OCI-LY1 (cell line): ENCODE results near the gene BRICD5.

Experiments
- H2AFZ ChIP-seq: fragments of 200-600 bp; sonication (generic), shearing (Covaris generic); 2 replicates; pipeline ENCODE4 v1.6.0; 2014; ENCODE audit warnings: antibody characterized with exemption, mild to moderate bottlenecking, low read length
- H3F3A ChIP-seq: fragments of 200-600 bp; sonication (generic), shearing (Covaris generic); 2 replicates; pipeline ENCODE4 v1.6.0; 2014; ENCODE audit warnings: mild to moderate bottlenecking, antibody characterized with exemption, low read length, moderate library complexity; ENCODE audit not compliant: insufficient read depth
- H3K27ac ChIP-seq: fragments of 200-600 bp; sonication (generic); 2 replicates; pipeline ENCODE4 v1.5.1; 2014; ENCODE audit warnings: low read length, mixed run types, mild to moderate bottlenecking, low read depth; ENCODE audit not compliant: poor library complexity, severe bottlenecking
- H3K27me3 ChIP-seq: fragments of 200-600 bp; sonication (generic); 2 replicates; pipeline ENCODE4 v1.6.0; 2014; ENCODE audit warnings: antibody characterized with exemption, mild to moderate bottlenecking, low read length, moderate library complexity; ENCODE audit not compliant: insufficient read depth
- H3K36me3 ChIP-seq: fragments of 200-600 bp; sonication (generic); 2 replicates; pipeline ENCODE4 v1.6.1; 2014; ENCODE audit warnings: mild to moderate bottlenecking, antibody characterized with exemption, low read length, moderate library complexity, mixed read lengths; ENCODE audit not compliant: insufficient read depth
- H3K4me1 ChIP-seq: fragments of 200-600 bp; sonication (generic); 2 replicates; pipeline ENCODE4 v1.5.1; 2014; ENCODE audit warnings: mild to moderate bottlenecking, low read length, moderate library complexity; ENCODE audit not compliant: insufficient read depth, severe bottlenecking
- H3K4me2 ChIP-seq: fragments of 200-600 bp; sonication (generic), shearing (Covaris generic); 2 replicates; pipeline ENCODE4 v1.6.1; 2014; ENCODE audit warnings: low read length
- H3K4me3 ChIP-seq: fragments of 200-600 bp; sonication (generic); 2 replicates; pipeline ENCODE4 v1.5.1; 2014; ENCODE audit warnings: low read length, low read depth, mild to moderate bottlenecking, mixed read lengths; ENCODE audit not compliant: poor library complexity, severe bottlenecking
- H3K79me2 ChIP-seq: fragments of 200-600 bp; shearing (Covaris generic); 2 replicates; pipeline ENCODE4 v1.6.1; 2016; ENCODE audit warnings: mixed run types, low read length, mixed read lengths; ENCODE audit not compliant: insufficient read depth
- H3K9ac ChIP-seq: fragments of 200-600 bp; sonication (generic), shearing (Covaris generic); 2 replicates; pipeline ENCODE4 v1.6.1; 2014; ENCODE audit warnings: mild to moderate bottlenecking, low read length, mixed read lengths
- H3K9me2 ChIP-seq: fragments of 200-600 bp; sonication (generic), shearing (Covaris generic); 2 replicates; pipeline ENCODE4 v1.6.1; 2014; ENCODE audit warnings: low read depth, mild to moderate bottlenecking, low read length, mixed read lengths
- H3K9me3 ChIP-seq: fragments of 200-600 bp; shearing (Covaris generic); 2 replicates; pipeline ENCODE4 v1.6.1; 2014; ENCODE audit warnings: low read length, mixed read lengths
- H4K20me1 ChIP-seq: fragments of 200-600 bp; sonication (generic), shearing (Covaris generic); 2 replicates; pipeline ENCODE4 v1.6.0; 2016; ENCODE audit warnings: mild to moderate bottlenecking, low read length; ENCODE audit not compliant: insufficient read depth
- CTCF ChIP-seq: fragments of 200-600 bp; sonication (generic), shearing (Covaris generic); IDR thresholded peaks from 2 replicates; pipeline ENCODE4 v1.5.1; 2017; ENCODE audit warnings: mild to moderate bottlenecking, antibody characterized with exemption, low read length, moderate library complexity, mixed read lengths
- EZH2 ChIP-seq: fragments of 200-600 bp; sonication (generic), shearing (Covaris generic); IDR thresholded peaks from 2 replicates; pipeline ENCODE4 v1.8.0; 2017; ENCODE audit warnings: borderline replicate concordance, mixed run types, mild to moderate bottlenecking, antibody characterized with exemption, low read length, moderate library complexity, mixed read lengths

BRICD5 gene

GRCh38 chr16:2223942-2224486 lies 13.4 kb upstream of the BRICD5 start:
- Histone ChIP-seq H2AFZ (no peak overlapping the region), H3K79me2 (peaks cover 18% of the 10 kb centered on the region)

GRCh38 chr16:2223221-2223941 lies 12.7 kb upstream of the BRICD5 start, which contains the start of gene E4F1:
TSS of gene E4F1 (plus strand) at chr16:2223591. CDS start at chr16:2223614, 23 bp downstream.
- H3K4me1 ChIP-seq, result peaks cover 21% of the 10 kb centered on the region
- H3K27me3 ChIP-seq, result no peaks in the 10 kb centered on the region
- no peaks in the 10 kb centered on the region for H3K9me2 ChIP-seq
- peaks cover 7% of the 10 kb centered on the region; the same call in 1 of the 2 replicates for H3K36me3 ChIP-seq
- H3K9me3 ChIP-seq, result no peaks in the 10 kb centered on the region
- peak within 1 kb of the TSS; percentile 96 for H3K4me3 ChIP-seq
- H3K79me2 ChIP-seq, result peaks cover 18% of the 10 kb centered on the region
- peak within 1 kb of the TSS; percentile 93 for H3K9ac ChIP-seq
- H3F3A ChIP-seq, result no peaks in the 10 kb centered on the region
- H3K27ac ChIP-seq, result peak within 1 kb of the TSS; percentile 73
- peak within 1 kb of the TSS; percentile 96 for H3K4me2 ChIP-seq
- no peak for TF ChIP-seq CTCF
- TF ChIP-seq EZH2, result no peak
- H2AFZ ChIP-seq, result no peak within 1 kb of the TSS
- H4K20me1 ChIP-seq, result no peaks in the 10 kb centered on the region

More at GRCh38 chr16:2223942-2224486, 13.4 kb upstream of the BRICD5 start:
- TF ChIP-seq EZH2 (no peak), CTCF (no peak)
- H3K36me3 ChIP-seq, result peaks cover 13% of the 10 kb centered on the region; the same call in 1 of the 2 replicates
- peak overlapping the region; percentile 93 for H3K9ac ChIP-seq
- peak overlapping the region; percentile 96 for H3K4me2 ChIP-seq
- H3K9me2 ChIP-seq, result no peaks in the 10 kb centered on the region
- peak overlapping the region; percentile 96 for H3K4me3 ChIP-seq
- H4K20me1 ChIP-seq, result no peaks in the 10 kb centered on the region
- H3K27ac ChIP-seq, result peak overlapping the region; percentile 73
- no peaks in the 10 kb centered on the region for H3F3A ChIP-seq
- H3K4me1 ChIP-seq, result peaks cover 21% of the 10 kb centered on the region
- no peaks in the 10 kb centered on the region for H3K9me3 ChIP-seq
- no peaks in the 10 kb centered on the region for H3K27me3 ChIP-seq

- Histone ChIP-seq H4K20me1 (no peaks in the 10 kb centered on the region), H3K4me1 (peaks cover 30% of the 10 kb centered on the region), H3F3A (peaks cover 6% of the 10 kb centered on the region; the same call in 1 of the 2 replicates), H3K4me3 (peak overlapping the region; percentile 36), H3K79me2 (peaks cover 6% of the 10 kb centered on the region), H3K27ac (peak overlapping the region; percentile 76), H3K9me2 (no peaks in the 10 kb centered on the region), H3K9me3 (no peaks in the 10 kb centered on the region), H2AFZ (no peak overlapping the region), H3K36me3 (peaks cover 3% of the 10 kb centered on the region; the same call in 1 of the 2 replicates), H3K9ac (peak overlapping the region; percentile 38; the same call in 1 of the 2 replicates), H3K27me3 (no peaks in the 10 kb centered on the region), H3K4me2 (peak overlapping the region; percentile 47)
- TF ChIP-seq CTCF, result no peak
- no peak for TF ChIP-seq EZH2
Measured at GRCh38 chr16:2216330-2216729, 5.7 kb upstream of the BRICD5 start.
